ENCODE data around the gene MTUS2. TPM values are rescaled to one million over a fixed set of nuclear protein-coding genes. Genes with fewer than 3 reads are reported as not detected.

Gene MTUS2
- total RNA-seq, 1 experiment from 2014 or later: 0.35 TPM

DNA sequence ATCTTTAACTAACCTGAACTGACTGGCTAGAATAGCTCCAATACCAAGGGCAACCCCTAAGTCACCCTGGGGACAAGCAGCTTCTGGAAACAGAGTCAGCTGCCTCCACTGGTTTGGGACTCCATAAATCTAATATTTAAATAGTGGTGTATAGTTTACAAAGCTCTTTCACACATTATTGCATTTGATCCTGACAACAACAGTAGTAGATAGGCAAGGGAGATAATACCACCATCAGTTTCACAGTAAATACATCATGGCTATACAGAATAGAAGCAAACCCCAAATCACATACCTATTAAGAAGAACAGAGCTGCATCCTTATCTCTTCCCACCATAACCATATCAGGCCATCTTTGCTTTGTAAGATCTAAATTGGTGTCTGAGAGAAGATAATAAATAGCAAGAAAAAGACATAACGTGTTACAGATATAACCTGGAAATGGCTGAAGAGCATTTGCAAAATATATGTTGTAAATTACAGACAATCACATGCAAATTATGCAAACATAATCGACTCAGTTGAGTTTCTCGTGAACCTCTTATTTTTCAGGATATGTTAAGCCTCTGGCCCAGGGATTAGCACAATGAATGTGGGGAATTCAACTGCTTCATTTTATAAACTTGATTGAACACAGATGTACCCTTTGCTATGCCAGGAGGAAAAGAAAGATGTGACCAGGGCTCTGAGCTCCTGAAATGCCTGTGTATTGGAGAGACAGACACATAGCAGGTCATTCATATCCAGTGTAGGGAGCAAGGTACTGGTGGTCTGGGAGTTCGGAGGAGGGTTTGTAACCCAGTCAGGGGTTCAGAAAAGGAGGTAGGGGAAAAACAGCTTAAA lies 632.9 kb downstream of the MTUS2 start:
- no peak overlapping the region for H3K9ac ChIP-seq (ENCODE audit: extremely low read depth, insufficient read length, low read length)
- no CpG with 5 or more reads among the region's 4 CpGs for WGBS (ENCODE audit: extremely low coverage, insufficient read length, low lambda C conversion rate)

More for the DNA sequence above, 632.9 kb downstream of the MTUS2 start:
- H3K27ac Mint-ChIP-seq: no peak overlapping the region; a peak in 1 of 7 replicates
- H3K79me1 ChIP-seq (ENCODE audit: insufficient read depth, low read depth, low read length, poor library complexity, severe bottlenecking): no peaks in the 10 kb centered on the region
- peaks cover 2 to 7% of the 10 kb centered on the region in 2 experiments; a peak in 3 of 5 replicates for H3K9me3 Mint-ChIP-seq
- no peak overlapping the region for H2AK5ac ChIP-seq (ENCODE audit: insufficient read length, low read length)
- H3K23me2 ChIP-seq (ENCODE audit: insufficient read length, low read depth, low read length, poor library complexity, severe bottlenecking): no peaks in the 10 kb centered on the region
- no peak overlapping the region for H3T11ph ChIP-seq (ENCODE audit: low read length)
- no peak overlapping the region for H3K23ac ChIP-seq (ENCODE audit: insufficient read length, low read depth, low read length)
- no peak overlapping the region for H3K14ac ChIP-seq (ENCODE audit: insufficient read depth, low read length)
- H2BK20ac ChIP-seq (ENCODE audit: low read depth, low read length, poor library complexity, severe bottlenecking): no peak overlapping the region
- no peak for DNase-seq
- H3K36me3 Mint-ChIP-seq (ENCODE audit: insufficient read depth in 1 of 3, low read depth in 3 of 3): peaks cover 0 to 8% (median 0%) of the 10 kb centered on the region in 3 experiments; a peak in 1 of 7 replicates
- no peak overlapping the region for H3K56ac ChIP-seq (ENCODE audit: insufficient read length, low read depth, low read length)
- H2AFZ ChIP-seq (ENCODE audit: low read length): no peak overlapping the region
- H3K4ac ChIP-seq (ENCODE audit: low read depth, low read length): no peak overlapping the region
- H4K91ac ChIP-seq (ENCODE audit: insufficient read length, low read depth, low read length): no peak overlapping the region
- H3K27me3 Mint-ChIP-seq (ENCODE audit: low read depth): no peaks in the 10 kb centered on the region
- no peak overlapping the region for H2BK15ac ChIP-seq (ENCODE audit: low read depth, low read length)
- H2BK5ac ChIP-seq (ENCODE audit: insufficient read length, low read length): no peak overlapping the region
- no peak overlapping the region for H2BK12ac ChIP-seq (ENCODE audit: insufficient read length, low read depth, low read length)
- H3K27ac ChIP-seq (ENCODE audit: insufficient read length, low read depth, low read length): no peak overlapping the region
- no peak overlapping the region for H4K8ac ChIP-seq (replicated peaks; ENCODE audit: insufficient read length, low read depth, low read length)
- H3K4me1 ChIP-seq (ENCODE audit: insufficient read depth, low read length): no peaks in the 10 kb centered on the region; the same call in 1 of the 2 replicates
- H3K4me2 ChIP-seq (ENCODE audit: insufficient read depth, insufficient read length, low read length): no peak overlapping the region
- no peak overlapping the region for H3K4me3 Mint-ChIP-seq
- no peak overlapping the region for H4K5ac ChIP-seq (ENCODE audit: insufficient read length, low read depth, low read length)
- H3K79me2 ChIP-seq (ENCODE audit: insufficient read depth, low read length): no peaks in the 10 kb centered on the region
- H4K20me1 ChIP-seq (ENCODE audit: control insufficient read depth, insufficient read depth, insufficient read length): no peaks in the 10 kb centered on the region
- no peak overlapping the region for H2BK120ac ChIP-seq (ENCODE audit: low read depth, low read length, poor library complexity, severe bottlenecking)
- H3K18ac ChIP-seq (ENCODE audit: insufficient read length, low read depth, low read length): no peak overlapping the region
- H3K4me1 Mint-ChIP-seq: peaks cover 10 to 12% of the 10 kb centered on the region in 2 experiments
- TF ChIP-seq, protein P1, sequence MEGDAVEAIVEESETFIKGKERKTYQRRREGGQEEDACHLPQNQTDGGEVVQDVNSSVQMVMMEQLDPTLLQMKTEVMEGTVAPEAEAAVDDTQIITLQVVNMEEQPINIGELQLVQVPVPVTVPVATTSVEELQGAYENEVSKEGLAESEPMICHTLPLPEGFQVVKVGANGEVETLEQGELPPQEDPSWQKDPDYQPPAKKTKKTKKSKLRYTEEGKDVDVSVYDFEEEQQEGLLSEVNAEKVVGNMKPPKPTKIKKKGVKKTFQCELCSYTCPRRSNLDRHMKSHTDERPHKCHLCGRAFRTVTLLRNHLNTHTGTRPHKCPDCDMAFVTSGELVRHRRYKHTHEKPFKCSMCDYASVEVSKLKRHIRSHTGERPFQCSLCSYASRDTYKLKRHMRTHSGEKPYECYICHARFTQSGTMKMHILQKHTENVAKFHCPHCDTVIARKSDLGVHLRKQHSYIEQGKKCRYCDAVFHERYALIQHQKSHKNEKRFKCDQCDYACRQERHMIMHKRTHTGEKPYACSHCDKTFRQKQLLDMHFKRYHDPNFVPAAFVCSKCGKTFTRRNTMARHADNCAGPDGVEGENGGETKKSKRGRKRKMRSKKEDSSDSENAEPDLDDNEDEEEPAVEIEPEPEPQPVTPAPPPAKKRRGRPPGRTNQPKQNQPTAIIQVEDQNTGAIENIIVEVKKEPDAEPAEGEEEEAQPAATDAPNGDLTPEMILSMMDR (conservative IDR thresholded peaks at IDR 0.05): no peak
- no peaks in the 10 kb centered on the region for H3K9me3 ChIP-seq (ENCODE audit: control insufficient read depth, low read depth, low read length)
- H3K27me3 ChIP-seq (ENCODE audit: insufficient read depth, low read length): no peaks in the 10 kb centered on the region

Measured in H9 (cell line).